Adipocyte (in vitro differentiated cells): ENCODE measurements around the gene ADAT2.
A peak's percentile ranks its signal among the peaks of the same experiment; 100 is the strongest.

Experiments
- DNase-seq: peaks from one replicate; pipeline ENCODE4 v3.0.0-alpha.2; 2015; ENCODE audit warnings: low read depth
- H3K27me3 ChIP-seq: replicated peaks from 2 replicates; pipeline ENCODE4 v1.7.0; 2013; ENCODE audit warnings: mild to moderate bottlenecking, low read length, moderate library complexity; ENCODE audit not compliant: control insufficient read depth, insufficient read depth
- H3K36me3 ChIP-seq: 2 replicates; pipeline ENCODE4 v1.7.0; 2013; ENCODE audit warnings: low read length, mild to moderate bottlenecking, moderate library complexity; ENCODE audit not compliant: control insufficient read depth, insufficient read depth, severe bottlenecking
- H3K4me1 ChIP-seq: 2 replicates; pipeline ENCODE4 v1.7.0; 2013; ENCODE audit warnings: mild to moderate bottlenecking, low read length, moderate library complexity; ENCODE audit not compliant: control insufficient read depth, insufficient read depth
- H3K4me3 ChIP-seq: 2 replicates; pipeline ENCODE4 v1.7.0; 2013; ENCODE audit warnings: mild to moderate bottlenecking, low read length, moderate library complexity
- H3K9ac ChIP-seq: 2 replicates; pipeline ENCODE4 v1.7.0; 2013; ENCODE audit warnings: mild to moderate bottlenecking, low read length, moderate library complexity
- H3K9me3 ChIP-seq: 2 replicates; pipeline ENCODE4 v1.7.0; 2013; ENCODE audit warnings: mild to moderate bottlenecking, low read length, moderate library complexity; ENCODE audit not compliant: control insufficient read depth

The ADAT2 gene

DNA sequence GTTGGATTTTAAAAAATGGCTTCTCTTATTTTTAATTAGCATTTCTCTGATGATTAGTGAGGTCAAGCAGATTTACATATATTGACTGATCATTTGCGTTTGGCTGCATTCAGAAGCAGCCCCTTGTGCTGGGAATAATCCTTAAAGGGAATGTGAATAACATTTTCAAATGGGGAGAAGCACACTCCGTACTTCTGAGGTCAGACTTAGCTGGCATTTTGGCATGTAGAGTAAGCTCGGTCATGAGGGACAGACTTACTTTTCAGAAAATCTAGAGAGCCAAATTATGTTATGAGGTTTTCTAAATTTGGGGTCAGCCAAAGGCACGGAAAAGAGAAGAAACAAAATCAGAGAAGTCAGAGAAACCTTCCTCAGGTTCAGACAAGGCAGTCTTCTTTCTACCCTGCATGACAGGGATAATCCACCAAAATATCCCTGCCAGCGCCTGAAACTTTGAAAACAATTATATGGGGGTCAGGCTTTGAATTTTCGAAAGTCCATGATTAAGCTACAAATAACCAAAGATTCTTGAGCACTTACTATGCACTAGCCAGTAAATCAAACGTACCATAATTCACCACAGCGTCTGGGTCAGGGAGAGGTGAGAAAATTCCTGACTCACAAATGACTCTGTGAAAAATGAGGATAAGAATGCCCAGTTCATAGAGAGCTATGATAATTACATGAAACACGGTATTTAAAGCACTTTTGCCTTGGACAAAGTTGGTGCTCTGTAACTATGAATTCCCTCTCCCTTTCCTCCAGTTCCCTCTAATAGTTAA, 44.9 kb downstream of the ADAT2 start:
- H3K27me3 ChIP-seq: no peaks in the 10 kb centered on the region

DNA sequence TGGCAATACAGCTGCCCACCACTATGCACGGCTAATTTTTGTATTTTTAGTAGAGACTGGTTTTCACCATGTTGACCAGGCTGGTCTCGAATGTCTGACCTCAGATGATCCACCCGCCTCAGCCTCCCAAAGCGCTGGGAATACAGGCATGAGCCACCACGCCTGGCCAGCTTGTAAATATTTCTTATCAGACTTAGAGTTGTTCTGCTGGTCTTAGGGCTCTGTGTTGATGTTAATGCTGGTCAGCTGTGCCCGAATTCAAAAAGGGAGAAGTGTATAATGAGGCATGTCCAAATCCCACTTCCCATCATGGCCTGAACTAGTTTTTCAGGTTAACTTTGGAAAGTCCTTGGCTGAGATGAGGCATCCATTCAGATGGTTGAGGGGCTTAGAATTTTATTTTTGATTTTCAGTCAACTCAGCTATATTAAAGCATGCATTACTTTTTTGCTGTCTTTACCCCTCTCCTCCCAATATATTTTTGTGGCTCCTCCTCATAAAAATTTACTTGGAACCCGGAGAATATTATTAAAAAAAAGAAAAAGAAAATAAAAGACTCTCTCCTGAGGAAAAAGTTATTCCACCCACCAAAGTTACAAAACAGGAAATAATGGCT, 47.7 kb downstream of the ADAT2 start:
- DNase-seq: no peak

More for the DNA sequence above, 44.9 kb downstream of the ADAT2 start:
- no peak overlapping the region for H3K9ac ChIP-seq
- peaks cover 10% of the 10 kb centered on the region for H3K4me1 ChIP-seq
- no peaks in the 10 kb centered on the region for H3K9me3 ChIP-seq
- no peak for DNase-seq
- no peaks in the 10 kb centered on the region for H3K36me3 ChIP-seq
- no peak overlapping the region for H3K4me3 ChIP-seq

DNA sequence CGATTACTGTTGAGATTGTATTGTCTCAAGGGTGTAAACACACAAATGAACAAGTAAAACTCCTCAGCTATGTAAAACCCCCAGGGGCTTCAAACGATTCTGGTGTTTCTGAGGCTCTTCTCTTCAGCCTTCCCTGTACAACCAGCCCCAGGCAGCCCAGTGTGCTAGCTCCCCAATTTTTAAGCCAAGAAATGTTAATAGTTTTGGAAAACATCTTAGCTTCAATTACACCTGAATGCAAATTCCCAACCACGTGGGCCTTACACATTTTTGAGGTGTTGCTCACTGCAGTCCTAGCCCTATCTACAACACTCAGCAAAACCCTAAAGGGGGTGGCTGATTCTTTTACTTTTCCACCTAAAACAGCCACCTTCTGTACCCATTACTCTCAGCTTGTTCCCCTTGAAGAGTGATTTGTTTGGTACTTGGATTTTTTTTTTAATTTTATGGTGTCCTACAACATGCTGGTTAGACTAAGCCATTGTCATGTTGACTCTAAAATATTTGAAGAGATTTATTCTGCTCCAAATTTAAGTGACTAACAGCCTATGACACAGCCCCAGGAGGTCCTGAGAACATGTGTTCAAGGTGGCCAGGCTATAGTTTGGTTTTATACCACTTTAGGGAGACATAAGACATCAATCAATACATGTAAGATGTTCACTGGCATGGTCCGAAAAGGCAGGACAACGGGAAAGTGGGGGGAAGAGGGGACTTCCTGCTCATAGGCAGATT, 48.7 kb downstream of the ADAT2 start:
- H3K27me3 ChIP-seq: no peaks in the 10 kb centered on the region
- H3K36me3 ChIP-seq: no peaks in the 10 kb centered on the region
- H3K9ac ChIP-seq: no peak overlapping the region
- peaks cover 10% of the 10 kb centered on the region for H3K4me1 ChIP-seq
- no peak overlapping the region for H3K4me3 ChIP-seq
- H3K9me3 ChIP-seq: no peaks in the 10 kb centered on the region
- DNase-seq: no peak

More for the DNA sequence above, 47.7 kb downstream of the ADAT2 start:
- Histone ChIP-seq H3K4me3 (no peak overlapping the region), H3K27me3 (no peaks in the 10 kb centered on the region), H3K9me3 (no peaks in the 10 kb centered on the region), H3K9ac (no peak overlapping the region), H3K4me1 (peaks cover 10% of the 10 kb centered on the region), H3K36me3 (no peaks in the 10 kb centered on the region)

DNA sequence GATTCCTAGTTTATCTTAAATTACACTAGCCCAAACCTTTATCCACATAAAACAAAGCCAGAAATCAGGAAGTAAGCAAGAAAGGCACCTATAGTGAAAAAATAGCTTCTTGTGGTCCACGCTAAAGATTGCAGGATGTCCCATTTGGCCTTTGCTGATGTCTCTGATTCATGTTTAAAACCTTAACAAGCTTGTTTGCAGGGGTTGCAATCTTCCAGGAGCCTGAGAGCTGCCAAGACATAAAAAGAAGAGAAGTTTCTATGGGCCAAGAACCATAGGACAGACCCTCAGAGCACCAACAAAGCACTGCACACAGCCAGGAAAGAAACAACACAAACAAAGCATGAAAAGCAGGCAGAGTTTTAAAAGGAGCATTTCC, 49.4 kb downstream of the ADAT2 start:
- H3K9ac ChIP-seq: no peak overlapping the region
- H3K4me3 ChIP-seq: no peak overlapping the region
- no peak for DNase-seq
- H3K36me3 ChIP-seq: no peaks in the 10 kb centered on the region
- no peaks in the 10 kb centered on the region for H3K9me3 ChIP-seq
- peaks cover 10% of the 10 kb centered on the region for H3K4me1 ChIP-seq
- H3K27me3 ChIP-seq: no peaks in the 10 kb centered on the region

DNA sequence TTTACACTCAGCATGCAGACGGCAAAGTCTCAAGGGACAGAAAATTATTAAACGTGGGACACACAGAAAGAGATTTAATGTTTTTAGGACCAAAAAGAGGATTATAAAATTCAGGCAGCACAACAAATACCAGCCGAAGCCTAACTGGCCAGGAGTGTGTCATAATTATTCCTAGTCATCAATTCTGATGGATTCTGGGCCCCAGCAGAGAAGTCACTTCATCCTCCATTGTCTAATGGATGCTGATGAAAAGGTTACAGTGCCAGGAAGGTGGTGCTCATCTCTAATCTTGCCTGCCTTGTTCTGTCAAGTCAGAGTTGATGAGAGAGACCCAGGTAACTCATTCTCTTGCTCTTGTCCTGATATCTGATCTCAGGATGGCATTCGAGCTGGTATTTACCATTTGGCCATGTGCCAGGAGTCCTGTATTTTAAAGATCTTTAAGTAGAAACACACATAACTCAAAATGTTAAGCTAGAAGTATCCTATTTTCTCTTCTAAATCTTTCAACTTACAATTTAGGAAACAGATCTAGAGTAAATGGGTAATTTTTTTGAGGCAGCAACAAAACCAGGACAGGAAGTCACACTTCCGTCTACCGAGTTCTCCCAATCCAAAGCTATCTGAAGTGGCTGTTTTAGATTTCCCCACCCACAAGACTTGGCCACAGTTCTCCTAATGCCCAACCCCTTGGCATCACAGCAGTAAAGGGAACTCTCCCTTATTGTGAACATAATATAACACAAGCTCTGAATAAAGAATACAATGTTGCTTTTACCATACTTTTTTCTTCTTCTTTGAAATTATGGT, 50.0 kb downstream of the ADAT2 start:
- Histone ChIP-seq H3K4me3 (no peak overlapping the region), H3K9me3 (no peaks in the 10 kb centered on the region), H3K36me3 (no peaks in the 10 kb centered on the region), H3K4me1 (peaks cover 5% of the 10 kb centered on the region), H3K9ac (no peak overlapping the region), H3K27me3 (no peaks in the 10 kb centered on the region)
- peak; percentile 30 for DNase-seq

DNA sequence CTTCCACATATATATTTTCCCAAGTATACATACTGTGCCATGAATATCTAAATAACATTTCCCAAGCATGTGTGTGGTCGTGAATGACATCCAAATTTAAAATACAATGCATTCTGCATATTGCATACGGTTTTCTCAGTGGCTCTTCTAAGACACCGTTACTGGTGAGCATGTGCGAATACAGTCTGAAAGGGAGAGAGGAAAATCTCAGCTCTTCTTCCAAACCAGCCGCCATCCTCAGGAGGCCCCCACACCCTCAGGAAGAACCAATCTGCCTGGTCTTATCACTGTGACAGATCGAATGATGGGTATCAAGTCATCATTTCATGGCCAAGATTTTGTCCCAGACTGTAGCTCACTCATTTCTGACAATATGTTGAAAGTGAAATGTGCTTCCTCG, 50.7 kb downstream of the ADAT2 start:
- H3K36me3 ChIP-seq: no peaks in the 10 kb centered on the region
- H3K4me3 ChIP-seq: no peak overlapping the region
- no peak for DNase-seq
- H3K9me3 ChIP-seq: no peaks in the 10 kb centered on the region
- no peaks in the 10 kb centered on the region for H3K4me1 ChIP-seq
- no peak overlapping the region for H3K9ac ChIP-seq
- H3K27me3 ChIP-seq: no peaks in the 10 kb centered on the region

DNA sequence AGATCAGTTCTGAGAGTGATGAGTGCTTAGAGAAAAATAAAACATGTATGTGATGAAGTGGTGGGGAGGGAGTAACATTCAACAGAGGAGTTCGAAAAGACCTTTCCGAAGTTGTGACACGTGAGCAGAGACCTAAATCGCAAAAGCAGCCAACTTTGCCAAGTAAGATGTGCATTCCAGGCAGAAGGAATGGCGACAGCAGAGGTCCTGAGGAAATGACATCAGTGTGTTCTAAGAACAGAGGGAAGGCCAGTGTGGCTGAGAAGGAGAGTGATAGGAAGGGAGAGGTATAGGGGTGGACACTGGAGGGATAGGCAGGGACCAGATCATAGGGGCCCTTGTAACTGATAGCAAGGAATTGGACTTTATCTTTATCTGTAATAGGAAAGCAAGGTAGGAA, 51.3 kb downstream of the ADAT2 start:
- Histone ChIP-seq H3K4me1 (no peaks in the 10 kb centered on the region), H3K36me3 (no peaks in the 10 kb centered on the region), H3K9me3 (no peaks in the 10 kb centered on the region), H3K27me3 (no peaks in the 10 kb centered on the region), H3K4me3 (no peak overlapping the region), H3K9ac (no peak overlapping the region)
- no peak for DNase-seq

DNA sequence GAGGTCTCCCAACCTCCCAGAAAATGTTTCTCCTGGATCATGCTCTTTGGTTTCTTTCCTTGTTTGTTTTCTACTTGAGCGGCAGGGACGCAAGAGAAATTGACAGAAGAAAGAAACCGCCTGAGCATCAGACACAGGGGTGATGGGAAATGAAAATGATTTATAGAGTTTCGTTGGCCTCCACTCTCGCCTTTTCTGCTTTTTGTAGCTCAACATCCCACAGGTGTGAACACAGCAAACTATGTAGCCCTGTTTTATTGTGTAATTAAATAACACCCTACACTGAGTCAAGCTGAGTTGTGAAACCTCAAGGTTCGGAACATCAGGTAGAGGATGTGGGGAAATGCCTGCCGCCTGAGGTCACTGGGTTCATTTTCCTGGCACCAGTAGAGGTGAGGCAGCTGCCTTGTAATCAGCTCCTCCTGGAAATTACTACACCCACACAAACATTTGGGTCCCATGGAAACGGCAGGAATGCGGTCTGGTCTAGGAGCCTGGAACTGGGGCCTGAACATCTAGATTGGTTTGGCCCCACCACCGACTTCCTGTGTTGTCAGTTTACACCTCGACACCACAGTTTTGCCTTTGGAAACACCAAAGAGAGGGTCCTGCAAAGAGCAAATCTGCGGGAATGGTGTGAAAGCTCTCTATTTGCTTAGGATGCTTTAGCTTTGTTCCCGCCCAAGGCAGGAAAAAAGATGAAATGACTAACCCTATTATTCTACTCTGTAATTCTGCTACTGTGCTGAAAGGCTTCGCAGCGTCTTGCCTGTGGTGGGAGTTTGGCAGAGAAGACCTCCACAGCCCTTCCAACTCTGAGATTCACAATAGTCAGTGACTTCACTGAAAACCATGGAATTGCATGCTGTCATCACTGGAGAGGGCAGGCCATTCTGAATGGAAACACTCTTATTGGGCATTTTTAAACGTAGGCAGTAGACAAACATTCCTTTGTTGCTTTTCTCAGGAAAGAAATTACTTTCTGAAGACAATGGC, 53.0 kb downstream of the ADAT2 start:
- DNase-seq: peak; percentile 31
- H3K9ac ChIP-seq: no peak overlapping the region
- no peaks in the 10 kb centered on the region for H3K27me3 ChIP-seq
- H3K4me3 ChIP-seq: no peak overlapping the region
- H3K9me3 ChIP-seq: no peaks in the 10 kb centered on the region
- no peaks in the 10 kb centered on the region for H3K4me1 ChIP-seq
- H3K36me3 ChIP-seq: no peaks in the 10 kb centered on the region

DNA sequence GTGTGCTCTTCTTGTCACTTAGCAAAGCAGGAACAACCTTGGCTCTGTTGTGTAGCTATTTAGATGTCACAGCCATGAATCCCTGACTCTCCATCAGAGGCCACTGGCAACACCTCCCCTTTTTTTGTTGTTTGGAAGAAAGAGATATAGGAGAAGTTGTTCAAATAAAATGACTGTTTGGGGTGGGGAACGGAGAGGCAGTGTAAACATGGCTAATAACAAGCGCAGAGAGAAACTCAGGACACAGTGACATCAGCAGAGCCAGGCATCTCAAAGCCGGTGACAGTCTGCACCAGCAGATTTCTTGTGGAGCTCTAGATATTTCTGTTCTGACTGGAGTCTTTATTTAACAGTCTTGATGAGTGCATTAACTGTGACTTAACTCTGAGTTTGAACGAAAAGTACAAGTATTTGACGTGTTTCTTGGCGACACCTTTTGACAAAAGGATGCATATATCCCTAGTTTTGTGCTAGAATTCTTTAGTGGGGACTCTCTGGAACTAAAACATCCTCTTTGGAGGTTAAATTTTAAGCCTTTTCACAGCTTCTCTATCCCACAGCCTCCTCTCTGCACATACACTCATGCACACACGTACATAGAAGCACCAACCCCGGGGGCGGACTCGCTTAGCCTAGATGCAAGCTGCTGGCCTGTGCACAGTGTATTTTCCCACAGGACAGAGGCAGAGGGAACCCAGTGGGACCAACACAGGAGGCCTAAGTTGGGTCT, 53.8 kb downstream of the ADAT2 start:
- Histone ChIP-seq H3K9ac (no peak overlapping the region), H3K4me1 (no peaks in the 10 kb centered on the region), H3K9me3 (no peaks in the 10 kb centered on the region), H3K36me3 (no peaks in the 10 kb centered on the region), H3K27me3 (no peaks in the 10 kb centered on the region), H3K4me3 (no peak overlapping the region)
- no peak for DNase-seq

DNA sequence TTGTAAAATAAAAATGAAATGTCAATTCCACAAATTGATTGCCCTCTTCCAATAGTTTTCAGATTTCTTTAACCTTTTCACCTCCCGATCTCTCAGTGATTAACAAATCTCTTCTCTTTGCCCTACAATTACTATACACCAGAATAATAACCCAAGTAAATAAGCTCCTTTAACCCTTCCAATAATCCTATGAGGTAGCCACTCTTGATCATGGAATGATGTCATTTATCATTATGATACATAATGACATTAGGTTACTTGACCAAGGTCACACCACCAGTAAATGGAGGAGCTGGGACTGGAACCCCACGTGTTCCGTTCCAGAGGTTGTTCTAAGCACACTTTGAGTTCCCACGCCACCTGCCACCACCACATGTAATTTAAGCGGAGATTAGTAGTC, 54.8 kb downstream of the ADAT2 start:
- H3K9me3 ChIP-seq: no peaks in the 10 kb centered on the region
- DNase-seq: no peak
- no peak overlapping the region for H3K4me3 ChIP-seq
- no peaks in the 10 kb centered on the region for H3K36me3 ChIP-seq
- no peak overlapping the region for H3K9ac ChIP-seq
- no peaks in the 10 kb centered on the region for H3K27me3 ChIP-seq
- no peaks in the 10 kb centered on the region for H3K4me1 ChIP-seq
